OCI-LY3 (cell line): Measurements from ENCODE around the gene PNPLA3.

Experiments
- CTCF ChIP-seq: fragments of 200-600, 300-600 bp; sonication (generic); IDR thresholded peaks from 2 replicates; pipeline ENCODE4 v1.5.1; 2014; ENCODE audit warnings: antibody characterized with exemption, low read length, low read depth
- EZH2phosphoT487 ChIP-seq: fragments of 200-600 bp; shearing (Covaris generic); IDR thresholded peaks from 2 replicates; pipeline ENCODE4 v1.6.1; 2018; ENCODE audit warnings: antibody characterized with exemption, mixed run types, low read depth

GRCh38 chr22:43988116-43988820 lies 64.7 kb downstream of the PNPLA3 start:
- no peak for TF ChIP-seq CTCF
- no peak for TF ChIP-seq EZH2phosphoT487
